Measurements from ENCODE around the gene FAM107B.

Gene FAM107B

GRCh38 chr10:14623931-14624330 lies 150.8 kb downstream of the FAM107B start:
- TF ChIP-seq, protein P1, sequence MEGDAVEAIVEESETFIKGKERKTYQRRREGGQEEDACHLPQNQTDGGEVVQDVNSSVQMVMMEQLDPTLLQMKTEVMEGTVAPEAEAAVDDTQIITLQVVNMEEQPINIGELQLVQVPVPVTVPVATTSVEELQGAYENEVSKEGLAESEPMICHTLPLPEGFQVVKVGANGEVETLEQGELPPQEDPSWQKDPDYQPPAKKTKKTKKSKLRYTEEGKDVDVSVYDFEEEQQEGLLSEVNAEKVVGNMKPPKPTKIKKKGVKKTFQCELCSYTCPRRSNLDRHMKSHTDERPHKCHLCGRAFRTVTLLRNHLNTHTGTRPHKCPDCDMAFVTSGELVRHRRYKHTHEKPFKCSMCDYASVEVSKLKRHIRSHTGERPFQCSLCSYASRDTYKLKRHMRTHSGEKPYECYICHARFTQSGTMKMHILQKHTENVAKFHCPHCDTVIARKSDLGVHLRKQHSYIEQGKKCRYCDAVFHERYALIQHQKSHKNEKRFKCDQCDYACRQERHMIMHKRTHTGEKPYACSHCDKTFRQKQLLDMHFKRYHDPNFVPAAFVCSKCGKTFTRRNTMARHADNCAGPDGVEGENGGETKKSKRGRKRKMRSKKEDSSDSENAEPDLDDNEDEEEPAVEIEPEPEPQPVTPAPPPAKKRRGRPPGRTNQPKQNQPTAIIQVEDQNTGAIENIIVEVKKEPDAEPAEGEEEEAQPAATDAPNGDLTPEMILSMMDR (IDR thresholded peaks at IDR 0.05; ENCODE audit: low read length, missing control alignments) = no peak
- no peak overlapping the region for H3K4me3 ChIP-seq (replicated peaks; ENCODE audit: low read depth, low read length)
- no peak for DNase-seq (ENCODE audit: low read depth)

DNA sequence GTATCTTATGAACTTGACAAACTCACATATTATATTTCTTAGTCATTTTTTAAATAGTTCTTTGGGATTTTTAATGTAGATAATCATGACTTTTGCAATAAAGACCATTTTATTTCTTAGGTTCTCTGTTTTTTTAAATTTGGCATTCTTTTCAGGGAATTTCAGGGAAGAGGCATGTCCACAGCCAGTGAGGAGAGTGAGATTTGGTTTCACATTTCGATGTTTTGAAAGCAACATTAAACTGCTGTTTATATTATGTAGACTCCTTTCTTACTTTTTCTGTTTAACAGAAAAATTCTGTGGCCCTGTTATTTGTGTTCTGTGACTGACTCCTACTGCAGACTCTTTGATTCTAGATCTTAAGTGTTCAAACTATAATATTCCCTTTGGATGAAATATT lies 153.7 kb downstream of the FAM107B start:
- H3K4me3 ChIP-seq (replicated peaks; ENCODE audit: low read depth, low read length) = no peak overlapping the region
- TF ChIP-seq, protein P1 (IDR thresholded peaks at IDR 0.05; ENCODE audit: low read length, missing control alignments) = no peak
- DNase-seq (ENCODE audit: low read depth) = no peak

- no peak overlapping the region for H3K4me3 ChIP-seq (replicated peaks; ENCODE audit: low read depth, low read length)
- TF ChIP-seq, protein P1 (IDR thresholded peaks at IDR 0.05; ENCODE audit: low read length, missing control alignments) = no peak
- DNase-seq (ENCODE audit: low read depth) = no peak
These were observed 156.0 kb downstream of the FAM107B start for GRCh38 chr10:14618674-14619073.

DNA sequence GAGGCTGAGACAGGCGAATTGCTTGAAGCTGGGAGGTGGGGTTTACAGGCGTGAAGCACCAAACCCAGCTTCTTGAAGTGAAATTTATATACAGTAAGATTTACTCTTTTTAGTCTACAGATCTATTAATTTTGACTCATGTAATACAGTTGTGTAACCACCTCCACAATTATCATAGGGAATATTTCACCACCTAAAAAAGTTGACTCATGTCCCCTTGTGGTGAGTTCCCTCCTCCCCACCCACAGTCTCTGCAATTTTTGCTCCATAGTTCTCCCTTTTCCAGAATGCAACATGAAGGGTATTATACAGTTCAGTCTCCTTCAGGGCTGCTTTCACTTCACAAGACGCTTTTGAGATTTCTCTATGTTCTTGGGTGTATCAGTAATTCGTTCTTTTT lies 156.8 kb downstream of the FAM107B start:
- no peak overlapping the region for H3K4me3 ChIP-seq (replicated peaks; ENCODE audit: low read depth, low read length)
- TF ChIP-seq, protein P1 (IDR thresholded peaks at IDR 0.05; ENCODE audit: low read length, missing control alignments) = peak; percentile 21
- peak; percentile 50 for DNase-seq (ENCODE audit: low read depth)

DNA sequence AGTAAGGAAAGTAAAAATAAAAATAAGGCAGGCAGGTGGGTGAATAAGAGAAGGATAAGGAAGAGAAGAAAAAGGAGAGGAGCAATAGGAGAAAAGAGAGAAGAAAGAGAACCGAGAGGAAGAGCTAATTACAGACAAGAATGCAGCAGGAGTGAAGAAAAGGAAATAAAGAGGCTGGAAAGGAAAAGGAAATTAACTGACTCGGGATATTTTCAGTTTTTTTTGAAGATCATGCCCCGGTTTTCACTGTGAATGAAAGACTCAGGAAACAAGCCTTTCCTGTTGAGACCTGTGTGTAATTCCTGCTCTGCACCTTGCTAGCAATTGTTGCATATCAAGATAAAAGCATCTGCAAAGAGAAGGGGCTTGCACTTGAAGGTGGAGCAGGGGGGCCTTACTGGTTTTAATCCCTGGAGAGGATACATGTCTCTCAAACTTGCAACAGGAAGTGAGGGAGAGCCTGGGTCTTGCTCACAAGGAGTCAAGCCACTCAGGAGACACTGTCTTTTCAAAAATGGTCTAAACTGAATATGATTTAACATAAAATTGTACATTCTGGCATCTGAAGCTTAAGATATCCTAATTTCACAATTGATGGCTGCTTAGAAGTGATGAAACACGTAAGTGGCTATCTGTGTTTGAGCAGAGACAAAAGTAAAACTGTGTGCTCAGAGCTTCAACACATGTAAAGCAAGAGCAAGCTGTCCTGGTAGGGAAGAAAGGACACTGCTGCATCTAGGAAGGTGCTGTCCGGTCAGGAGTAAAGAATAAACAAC lies 157.6 kb downstream of the FAM107B start:
- TF ChIP-seq, protein P1 (IDR thresholded peaks at IDR 0.05; ENCODE audit: low read length, missing control alignments) = no peak
- DNase-seq (ENCODE audit: low read depth) = no peak
- H3K4me3 ChIP-seq (replicated peaks; ENCODE audit: low read depth, low read length) = no peak overlapping the region

DNA sequence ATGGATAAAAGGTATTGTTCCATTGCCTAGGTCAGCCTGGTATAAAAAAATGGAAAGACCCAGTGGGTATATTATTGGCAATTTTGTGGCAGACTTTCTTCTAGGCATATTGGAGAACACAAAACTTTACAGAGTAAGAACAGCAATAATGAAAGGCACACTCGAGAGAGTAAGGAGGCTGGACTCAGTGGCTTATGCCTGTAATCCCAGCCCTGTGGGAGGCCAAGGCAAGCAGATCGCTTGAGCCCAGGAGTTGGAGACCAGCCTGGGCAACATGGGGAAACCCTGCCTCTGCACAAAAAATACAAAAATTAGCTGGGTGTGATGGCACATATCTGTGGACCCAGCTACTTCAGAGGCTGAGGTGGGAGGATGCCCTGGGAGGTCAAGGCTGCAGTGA lies 158.2 kb downstream of the FAM107B start:
- TF ChIP-seq, protein P1 (IDR thresholded peaks at IDR 0.05; ENCODE audit: low read length, missing control alignments) = no peak
- H3K4me3 ChIP-seq (replicated peaks; ENCODE audit: low read depth, low read length) = no peak overlapping the region
- no peak for DNase-seq (ENCODE audit: low read depth)

DNA sequence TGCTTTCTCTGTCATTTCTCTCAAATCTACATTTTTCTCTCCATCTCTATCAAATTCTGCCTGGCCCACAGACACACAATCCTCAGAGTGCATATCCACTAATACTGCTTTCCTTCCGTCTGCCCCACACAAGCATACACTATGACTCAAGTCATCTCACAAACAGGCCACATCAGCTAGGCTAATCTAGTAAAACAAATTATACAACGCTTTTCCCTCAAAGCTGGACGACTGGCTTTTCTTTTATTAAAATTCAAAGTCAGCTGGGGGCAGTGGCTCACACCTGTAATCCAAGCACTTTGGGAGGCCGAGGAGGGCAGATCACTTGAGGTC lies 161.1 kb downstream of the FAM107B start:
- TF ChIP-seq, protein P1 (IDR thresholded peaks at IDR 0.05; ENCODE audit: low read length, missing control alignments) = no peak
- no peak overlapping the region for H3K4me3 ChIP-seq (replicated peaks; ENCODE audit: low read depth, low read length)

More for the DNA sequence above, 161.1 kb downstream of the FAM107B start:
- no peak for DNase-seq (ENCODE audit: low read depth)

Measured in fibroblast of pulmonary artery (primary cell).